Heart left ventricle (tissue), 13 donors: ENCODE measurements around the gene POMGNT2.

ENCODE experiments used
- POLR2A ChIP-seq, 2 donors: fragments of 450-650 bp; IDR thresholded peaks; one replicate each; pipeline ENCODE4 v1.6.1; 2017; ENCODE audit warnings: antibody characterized with exemption in 2 of 2, mild to moderate bottlenecking in 2 of 2, moderate library complexity in 2 of 2
- TF ChIP-seq, protein P1 (sequence below), 12 donors: fragments of 200-600 bp; sonication (generic) in 4 of 12; IDR thresholded peaks; one replicate each; pipeline versions ENCODE4 v1.5.0 to v1.8.0; 2018 to 2022; ENCODE audit warnings: antibody characterized with exemption in 12 of 12, mild to moderate bottlenecking in 5 of 12
- donor health status: ischemic (EF 13 %, LVEDD 7.1; RV severe dilation, severe dysfunction).
- donor health status: DM: no; HTN: yes; CAD: no.
- donor health status: DM: no; HTN: no; CAD: no.
- donor health status: ischemic (EF 25% LVEDD 6.9; RV normal size, moderate dysfunction).
- donor health status: ischemic (EF 25% LVEDD 5.7; RV mildly dilated, moderate dysfunction).
- donor health status: ischemic (EF 35%, LVEDD 5.7; RV mildly dilated, moderate dysfunction).
- donor health status: nonischemic (EF 11% LVEDD 7.7; RV severe dilation, severe dysfunction).
- donor health status: DM: yes; HTN: yes; CAD: no.
- donor health status: PGD.
- donor health status: ischemic (EF 29% LVEDD 5.4; RV normal size, mild dysfunction).
- donor health status: nonischemic (EF 23%, LVEDD 6.1; RV moderate dilation, normal function).

DNA sequence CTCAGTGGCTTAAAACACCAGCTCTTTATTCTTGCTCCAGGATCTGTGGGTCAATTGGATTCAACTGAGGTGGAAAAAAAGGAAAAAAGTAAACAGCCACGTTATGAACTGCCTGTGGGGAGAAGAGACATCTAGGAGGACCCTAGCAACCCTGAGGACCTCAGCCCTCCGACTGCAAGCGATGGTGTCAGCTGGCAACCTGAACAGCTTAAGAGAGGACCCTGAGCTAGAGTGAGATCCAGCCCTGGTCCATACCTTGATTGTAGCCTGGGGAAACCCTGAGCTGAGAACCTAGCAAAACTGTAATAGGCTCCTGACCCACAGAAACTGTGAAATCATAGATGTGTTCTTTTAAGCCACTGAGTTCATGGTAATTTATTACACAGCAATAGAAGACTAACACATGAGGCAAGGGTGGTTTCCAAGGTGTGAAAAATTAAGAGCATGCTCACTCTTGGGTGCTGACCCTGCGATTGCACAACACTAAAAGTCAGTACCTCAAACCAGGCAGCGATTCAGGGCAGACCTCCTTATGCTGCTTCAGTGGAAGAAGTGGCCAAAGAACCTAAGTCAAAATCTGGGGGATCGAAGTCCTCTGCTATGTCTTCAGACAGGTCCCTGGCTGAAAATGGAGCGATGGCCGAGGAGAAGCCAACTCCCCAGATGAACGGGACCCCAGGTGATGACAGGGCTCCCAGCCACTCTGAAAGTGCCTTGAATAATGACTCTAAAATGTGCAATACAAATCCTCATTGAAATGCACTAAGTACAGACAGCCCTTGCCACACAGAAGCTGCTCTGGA is 69.1 kb downstream of the POMGNT2 start:
- TF ChIP-seq, protein P1, sequence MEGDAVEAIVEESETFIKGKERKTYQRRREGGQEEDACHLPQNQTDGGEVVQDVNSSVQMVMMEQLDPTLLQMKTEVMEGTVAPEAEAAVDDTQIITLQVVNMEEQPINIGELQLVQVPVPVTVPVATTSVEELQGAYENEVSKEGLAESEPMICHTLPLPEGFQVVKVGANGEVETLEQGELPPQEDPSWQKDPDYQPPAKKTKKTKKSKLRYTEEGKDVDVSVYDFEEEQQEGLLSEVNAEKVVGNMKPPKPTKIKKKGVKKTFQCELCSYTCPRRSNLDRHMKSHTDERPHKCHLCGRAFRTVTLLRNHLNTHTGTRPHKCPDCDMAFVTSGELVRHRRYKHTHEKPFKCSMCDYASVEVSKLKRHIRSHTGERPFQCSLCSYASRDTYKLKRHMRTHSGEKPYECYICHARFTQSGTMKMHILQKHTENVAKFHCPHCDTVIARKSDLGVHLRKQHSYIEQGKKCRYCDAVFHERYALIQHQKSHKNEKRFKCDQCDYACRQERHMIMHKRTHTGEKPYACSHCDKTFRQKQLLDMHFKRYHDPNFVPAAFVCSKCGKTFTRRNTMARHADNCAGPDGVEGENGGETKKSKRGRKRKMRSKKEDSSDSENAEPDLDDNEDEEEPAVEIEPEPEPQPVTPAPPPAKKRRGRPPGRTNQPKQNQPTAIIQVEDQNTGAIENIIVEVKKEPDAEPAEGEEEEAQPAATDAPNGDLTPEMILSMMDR (IDR thresholded peaks at IDR 0.05) = no peak
- no peak for TF ChIP-seq POLR2A (IDR thresholded peaks at IDR 0.05)
